HG02973 (cell line): Measurements from ENCODE around the gene NVL.

Experiments
- ATAC-seq: cut with Tn5 transposase; IDR thresholded peaks from one replicate; pipeline ENCODE4 v1.9.1; 2021; ENCODE audit warnings: moderate library complexity; ENCODE audit not compliant: unreplicated experiment

The NVL gene

GRCh38 chr1:224201383-224201782, 128.6 kb downstream of the NVL start:
- ATAC-seq = no peak

GRCh38 chr1:224199679-224200078, 130.3 kb downstream of the NVL start:
- ATAC-seq = no peak

DNA sequence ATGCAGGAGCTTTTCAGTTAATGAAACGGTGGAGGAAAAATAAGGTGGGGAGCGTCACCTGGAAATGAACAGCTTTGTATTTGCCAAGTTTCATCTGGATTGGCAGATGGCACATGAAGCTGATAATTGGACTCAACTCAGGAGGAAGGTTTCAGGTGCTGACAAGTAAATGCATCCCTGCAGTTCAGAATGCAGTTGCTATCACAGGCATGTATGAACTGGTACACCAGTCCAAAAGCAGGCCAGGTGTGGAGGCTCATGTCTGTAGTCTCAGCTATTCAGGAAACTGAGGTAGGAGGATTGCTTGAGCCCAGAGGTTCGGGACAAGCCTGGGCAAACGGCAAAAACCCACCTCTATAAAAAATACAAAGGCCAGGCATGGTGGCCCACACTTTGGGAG, 131.4 kb downstream of the NVL start:
- ATAC-seq = no peak

- no peak for ATAC-seq
Measured at GRCh38 chr1:224196813-224197600, 133.0 kb downstream of the NVL start.

DNA sequence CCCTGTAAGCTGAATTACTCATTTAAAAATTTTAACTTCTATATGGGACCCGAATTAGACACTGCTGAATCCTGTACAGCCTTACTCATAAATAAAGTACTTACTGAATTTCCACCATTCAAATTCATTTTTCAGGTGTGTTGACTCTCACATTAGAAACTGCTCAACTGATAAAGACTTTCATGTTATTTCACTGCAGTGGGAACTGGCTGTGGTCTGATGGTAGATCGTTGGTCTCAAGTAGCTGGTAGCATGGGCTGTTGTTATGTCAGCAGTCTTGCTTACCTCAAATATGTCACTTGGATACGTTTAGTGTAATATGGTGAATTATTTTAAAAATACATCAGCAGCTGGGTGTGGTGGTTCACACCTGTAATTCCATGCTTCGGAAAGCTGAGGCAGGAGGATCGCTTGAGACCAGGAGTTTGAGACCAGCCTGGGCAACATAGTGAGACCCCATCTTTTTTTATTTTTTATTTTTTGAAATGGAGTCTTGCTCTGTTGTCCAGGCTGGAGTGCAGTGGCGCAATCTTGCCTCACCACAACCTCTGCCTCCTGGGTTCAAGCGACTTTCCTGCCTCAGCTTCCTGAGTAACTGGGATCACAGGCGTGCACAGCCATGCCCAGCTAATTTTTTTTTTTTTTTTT, 136.5 kb downstream of the NVL start:
- ATAC-seq = no peak

DNA sequence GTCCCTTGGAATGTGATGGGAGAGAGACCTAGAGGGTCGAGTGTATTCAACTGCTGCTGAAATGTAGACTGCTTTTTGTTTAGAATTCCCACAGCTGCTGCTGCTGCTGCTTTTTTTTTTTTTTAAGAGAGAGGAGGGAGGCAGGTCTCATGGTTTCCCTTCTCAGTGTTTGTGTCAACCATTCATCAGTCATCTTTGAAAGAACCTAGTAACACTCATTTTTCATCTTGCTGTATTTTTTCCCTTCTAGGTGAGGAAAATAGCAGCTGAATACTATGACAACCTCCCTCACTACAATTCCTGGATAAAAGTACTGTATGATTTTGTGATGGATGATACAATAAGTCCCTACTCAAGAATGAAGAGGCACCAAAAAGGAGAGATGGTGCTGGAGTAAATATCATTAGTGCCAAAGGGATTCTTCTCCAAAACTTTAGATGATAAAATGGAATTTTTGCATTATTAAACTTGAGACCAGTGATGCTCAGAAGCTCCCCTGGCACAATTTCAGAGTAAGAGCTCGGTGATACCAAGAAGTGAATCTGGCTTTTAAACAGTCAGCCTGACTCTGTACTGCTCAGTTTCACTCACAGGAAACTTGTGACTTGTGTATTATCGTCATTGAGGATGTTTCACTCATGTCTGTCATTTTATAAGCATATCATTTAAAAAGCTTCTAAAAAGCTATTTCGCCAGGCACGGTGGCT, 137.7 kb downstream of the NVL start:
- no peak for ATAC-seq

GRCh38 chr1:224189561-224189960, 140.4 kb downstream of the NVL start:
- ATAC-seq = no peak

GRCh38 chr1:224188286-224188685, 141.7 kb downstream of the NVL start:
- ATAC-seq = no peak

- ATAC-seq = no peak
Measured at GRCh38 chr1:224185208-224185607, 144.8 kb downstream of the NVL start.

- ATAC-seq = peak; percentile 44
Measured at GRCh38 chr1:224183591-224184312, 146.2 kb downstream of the NVL start.

GRCh38 chr1:224182866-224183590, 146.9 kb downstream of the NVL start, which contains the start of gene DEGS1:
TSS of gene DEGS1 (plus strand) at chr1:224183240. CDS start at chr1:224183337, 97 bp downstream.
- ATAC-seq = peak; percentile 68

DNA sequence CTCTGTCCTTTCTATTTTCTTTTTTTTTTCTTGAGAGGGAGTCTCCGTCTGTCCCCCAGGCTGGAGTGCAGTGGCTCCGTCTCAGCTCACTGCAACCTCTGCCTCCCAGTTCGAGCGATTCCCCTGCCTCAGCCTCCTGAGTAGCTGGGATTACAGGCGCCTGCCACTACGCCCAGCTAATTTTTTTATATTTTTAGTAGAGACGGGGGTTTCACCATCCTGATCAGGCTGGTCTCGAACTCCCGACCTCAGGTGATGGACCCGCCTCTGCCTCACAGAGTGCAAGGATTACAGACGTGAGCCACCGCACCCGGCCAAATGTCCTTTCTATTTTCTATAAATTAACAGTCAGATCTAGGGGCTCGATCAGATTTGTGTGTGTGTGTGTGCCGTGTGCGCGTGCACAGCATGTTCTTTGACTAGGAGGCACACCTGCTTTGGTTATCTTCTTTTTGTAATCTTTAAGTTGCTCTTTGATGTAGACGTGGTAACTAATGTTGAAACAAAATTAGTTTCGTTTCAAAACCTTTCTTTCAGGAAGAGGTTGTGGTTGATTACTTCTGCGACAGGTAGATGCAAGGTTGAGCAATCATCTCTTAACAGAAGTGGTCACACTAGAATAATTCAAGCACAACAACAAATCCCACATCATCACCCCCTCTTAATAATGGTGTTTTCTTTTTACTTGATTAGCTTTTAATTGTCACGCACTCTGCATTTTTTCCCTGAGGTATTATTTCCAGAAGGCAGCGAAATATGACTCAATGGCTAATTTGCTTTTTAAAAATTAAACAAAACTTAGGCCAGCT, 147.7 kb downstream of the NVL start:
- ATAC-seq = peak; percentile 38

- ATAC-seq = no peak
Measured at GRCh38 chr1:224181453-224181810, 148.5 kb downstream of the NVL start.

- ATAC-seq = no peak
Measured at GRCh38 chr1:224180783-224181452, 149.1 kb downstream of the NVL start.

GRCh38 chr1:224178894-224179293, 151.1 kb downstream of the NVL start:
- ATAC-seq = no peak

GRCh38 chr1:224177356-224177999, 152.5 kb downstream of the NVL start:
- no peak for ATAC-seq
